T-helper 2 cell (primary cell): Measurements from ENCODE around the gene ALK.

Experiments used
- DNase-seq, 5 experiments: peaks; one replicate each; pipeline versions ENCODE4 v3.0.0 to v3.0.0-alpha.2; 2012 to 2022

Gene ALK

DNA sequence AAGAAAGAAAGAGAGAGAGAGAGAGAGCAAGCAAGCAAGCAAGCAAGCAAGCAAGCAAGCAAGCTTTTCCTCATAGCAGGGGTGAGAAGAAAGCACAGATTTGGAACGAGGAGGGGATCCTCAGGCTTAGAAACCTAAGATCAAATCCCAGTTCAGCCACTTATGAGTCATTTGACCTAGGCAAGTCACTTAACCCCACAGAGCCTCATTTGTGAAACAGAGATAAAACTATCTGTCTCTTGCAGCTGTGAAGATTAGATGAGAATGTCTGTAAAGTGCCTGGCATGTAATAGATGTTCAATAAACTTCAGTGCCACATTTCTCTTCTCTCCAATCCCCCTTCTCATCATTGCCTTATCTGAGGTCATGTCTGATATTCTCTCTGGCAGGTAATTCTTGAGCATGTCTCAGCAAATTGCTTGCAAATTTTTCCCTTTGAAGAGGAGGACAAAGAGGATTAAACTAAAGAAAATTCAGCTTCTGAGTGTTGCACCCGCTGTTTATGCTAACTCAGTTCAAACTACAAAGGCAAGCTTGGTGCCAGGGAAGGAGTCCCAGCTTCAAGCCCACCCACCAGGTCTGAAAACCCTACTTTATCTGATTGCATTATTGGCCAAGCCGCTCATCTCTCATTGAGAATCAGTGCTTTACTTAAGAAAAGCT is 20.3 kb downstream of the ALK start:
- no peak for DNase-seq

- no peak for DNase-seq
These were observed 22.4 kb downstream of the ALK start for GRCh38 chr2:29898999-29899398.

- DNase-seq = no peak
These were observed 26.4 kb downstream of the ALK start for GRCh38 chr2:29894822-29895614.

DNA sequence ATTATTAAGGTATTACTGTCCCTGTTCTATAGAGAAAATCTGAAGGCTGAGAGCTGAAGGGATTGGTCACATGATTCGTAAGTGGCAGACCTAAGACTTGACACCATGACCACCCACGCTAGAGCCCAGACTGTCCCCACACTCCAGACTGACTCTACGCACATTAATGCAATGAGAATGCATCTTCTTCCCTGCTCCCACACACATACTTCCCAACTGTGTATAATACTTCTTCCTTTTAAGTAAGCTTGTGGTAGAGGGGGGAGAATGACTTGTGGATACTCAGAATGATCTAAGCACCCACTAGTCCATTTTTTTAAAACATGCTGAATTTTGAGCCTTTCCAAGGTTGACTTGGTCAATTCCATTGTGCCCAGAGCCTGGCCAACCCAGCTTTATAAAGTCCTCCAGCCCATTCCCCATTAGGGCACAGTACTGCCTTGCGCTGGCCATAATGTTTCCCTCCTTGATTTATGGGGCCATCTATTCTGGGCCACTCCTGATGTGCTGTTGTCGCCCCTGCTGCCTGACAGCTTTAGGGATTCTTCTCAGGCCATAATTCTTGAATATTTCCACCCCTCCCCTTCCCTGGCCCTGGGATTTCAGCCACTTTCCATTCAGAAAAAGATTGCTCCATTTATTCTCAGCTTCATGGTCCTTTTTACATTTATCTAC is 28.7 kb downstream of the ALK start:
- DNase-seq = no peak

GRCh38 chr2:29881089-29881730 is 40.2 kb downstream of the ALK start:
- no peak for DNase-seq

DNA sequence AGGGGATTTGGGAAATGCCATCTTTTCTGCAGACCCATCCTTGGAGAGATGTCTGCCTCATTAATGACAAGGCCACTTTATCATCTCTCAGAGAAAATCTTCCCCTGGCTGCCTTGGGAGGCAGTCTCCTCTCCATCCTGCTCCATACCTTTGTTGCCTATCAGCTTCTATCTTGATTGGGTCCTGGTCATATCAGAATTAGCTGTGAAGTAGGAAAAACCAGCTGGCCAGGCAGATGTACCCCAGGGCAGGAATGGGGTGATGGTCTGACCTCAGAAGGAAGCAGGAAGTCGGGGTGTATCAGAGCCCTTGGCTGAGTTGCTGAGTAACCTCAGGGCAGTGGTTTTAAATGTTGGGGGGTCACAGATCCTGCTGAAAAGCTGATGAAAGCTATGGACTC is 41.3 kb downstream of the ALK start:
- no peak for DNase-seq

DNA sequence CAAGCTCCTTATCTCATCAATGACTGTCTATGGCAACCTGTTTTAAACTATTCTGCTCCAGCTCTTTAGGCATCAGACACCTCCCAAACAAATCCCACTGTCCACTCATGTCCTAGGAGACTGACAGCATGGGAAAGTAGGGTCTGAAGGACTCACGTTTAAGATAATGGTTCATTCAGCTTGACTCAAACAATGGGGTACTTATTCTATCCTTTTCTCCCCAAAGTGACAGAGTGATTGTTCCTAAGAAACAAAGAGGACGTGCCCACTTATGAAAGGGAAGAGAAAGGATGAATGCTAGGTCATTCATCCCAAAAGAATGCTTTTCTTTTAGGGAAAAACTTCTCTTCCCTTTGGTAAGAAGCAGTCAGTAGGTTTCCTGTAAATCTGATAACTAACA is 41.9 kb downstream of the ALK start:
- DNase-seq = no peak

- DNase-seq = no peak
These were observed 42.5 kb downstream of the ALK start for GRCh38 chr2:29878898-29879297.

DNA sequence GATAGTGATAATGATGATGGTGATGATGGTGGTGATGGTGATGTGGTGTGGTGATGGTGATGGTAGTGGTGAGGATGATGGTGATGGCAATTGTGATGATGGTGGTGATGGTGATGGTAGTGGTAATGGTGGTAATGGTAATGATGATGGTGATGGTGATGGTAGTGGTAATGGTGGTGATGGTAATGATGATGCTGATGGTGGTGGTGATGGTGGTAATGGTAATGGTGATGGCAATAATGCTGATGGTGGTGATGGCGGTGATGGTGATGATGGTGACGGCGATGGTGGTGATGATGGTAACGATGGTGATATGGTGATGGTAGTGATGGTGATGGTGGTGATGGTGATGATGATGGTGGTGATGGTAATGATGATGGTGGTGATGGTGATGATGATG is 45.0 kb downstream of the ALK start:
- DNase-seq = no peak

GRCh38 chr2:29874745-29875144 is 46.6 kb downstream of the ALK start:
- DNase-seq = no peak

GRCh38 chr2:29872870-29873269 is 48.5 kb downstream of the ALK start:
- DNase-seq = no peak

- no peak for DNase-seq
These were observed 49.8 kb downstream of the ALK start for GRCh38 chr2:29871541-29871940.

DNA sequence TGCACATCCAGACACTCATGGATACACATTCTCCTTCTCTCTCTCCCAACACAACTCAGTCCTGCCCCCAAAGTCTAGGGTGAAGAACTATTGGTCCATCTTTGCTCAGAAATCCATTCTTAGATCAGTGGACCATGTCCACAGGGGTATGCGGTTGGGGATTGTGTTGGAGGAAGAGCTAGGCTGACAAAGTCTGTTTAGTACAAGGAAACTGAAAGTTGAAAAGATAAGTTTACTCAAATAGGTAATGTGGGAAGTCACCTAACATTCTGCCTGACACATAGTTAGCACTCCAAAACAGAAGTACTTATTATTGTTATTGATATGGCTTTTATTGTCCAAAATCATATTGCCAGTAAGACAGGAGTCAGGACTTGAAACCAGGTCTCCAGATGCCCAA is 55.9 kb downstream of the ALK start:
- no peak for DNase-seq

DNA sequence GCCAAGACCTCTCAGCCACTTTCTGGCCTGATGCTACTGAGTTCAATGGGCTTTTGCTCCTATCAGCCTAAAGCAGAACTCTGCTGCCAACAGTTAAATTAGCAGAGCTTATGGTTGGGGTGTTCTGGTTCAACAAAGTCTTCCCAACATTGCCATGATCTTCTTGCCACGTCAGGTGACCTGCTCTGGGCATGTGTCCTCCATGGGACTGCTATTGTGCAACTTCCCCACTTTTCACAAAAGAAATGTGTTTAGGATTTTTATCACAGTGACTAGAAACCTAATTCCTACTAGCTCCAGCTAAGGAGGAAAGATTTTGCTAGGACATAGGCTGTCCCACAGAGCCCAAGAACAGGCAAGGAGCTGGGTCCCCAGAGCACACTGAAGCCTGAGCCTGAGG is 56.4 kb downstream of the ALK start:
- no peak for DNase-seq

DNA sequence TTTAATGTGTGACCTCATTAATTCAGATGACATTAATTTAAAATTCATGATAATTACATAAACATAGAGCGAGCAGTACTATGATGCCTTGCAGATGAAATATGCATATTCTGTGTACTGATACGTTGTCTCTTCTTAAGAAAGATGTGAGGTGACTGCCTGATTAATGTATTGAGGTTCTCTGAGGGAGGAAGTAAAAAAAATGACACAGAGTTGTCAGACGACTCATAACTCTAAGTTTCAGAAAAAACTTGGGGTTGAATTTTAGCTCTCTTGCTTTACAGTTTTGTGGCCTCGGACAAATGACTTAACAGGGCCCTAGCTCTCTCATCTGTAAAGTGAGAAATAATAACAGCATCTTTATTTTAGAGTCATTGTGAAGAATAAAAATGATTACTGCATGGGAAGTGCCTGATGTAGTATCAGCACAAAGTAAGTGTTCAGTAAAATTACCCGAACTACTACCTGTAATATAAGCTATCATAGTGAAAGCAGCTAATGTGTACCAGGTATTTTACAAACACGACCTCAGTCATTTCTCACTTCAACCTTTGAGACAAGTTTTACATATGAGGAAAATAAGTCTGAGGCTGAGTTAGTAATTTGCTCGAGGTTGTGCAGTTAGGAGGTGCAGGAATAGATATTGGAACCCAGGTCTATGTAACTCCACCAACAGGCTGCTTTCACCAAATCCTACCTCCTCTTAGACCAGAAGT is 65.3 kb downstream of the ALK start:
- DNase-seq = peak in 1 of 5 experiments; percentile 1

DNA sequence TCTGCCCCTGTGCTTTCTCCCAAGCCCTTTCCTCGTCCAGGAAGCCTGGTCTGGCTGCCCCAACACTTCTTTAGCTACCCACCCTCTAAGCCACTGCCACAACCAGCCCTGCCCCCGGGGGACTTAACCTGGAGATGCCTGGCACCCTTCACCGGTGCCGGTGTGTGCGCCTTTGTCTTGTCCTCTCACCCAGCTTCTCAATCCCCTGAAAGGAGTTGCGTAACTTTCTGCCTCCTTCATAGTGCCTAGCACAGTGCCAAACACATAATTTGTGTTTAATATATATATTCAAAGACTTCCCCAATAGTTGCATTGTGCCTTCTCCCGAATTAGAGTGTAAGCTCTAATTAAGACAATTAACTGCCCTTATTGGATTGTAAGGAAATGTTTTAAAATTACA is 70.6 kb downstream of the ALK start:
- DNase-seq = no peak

DNA sequence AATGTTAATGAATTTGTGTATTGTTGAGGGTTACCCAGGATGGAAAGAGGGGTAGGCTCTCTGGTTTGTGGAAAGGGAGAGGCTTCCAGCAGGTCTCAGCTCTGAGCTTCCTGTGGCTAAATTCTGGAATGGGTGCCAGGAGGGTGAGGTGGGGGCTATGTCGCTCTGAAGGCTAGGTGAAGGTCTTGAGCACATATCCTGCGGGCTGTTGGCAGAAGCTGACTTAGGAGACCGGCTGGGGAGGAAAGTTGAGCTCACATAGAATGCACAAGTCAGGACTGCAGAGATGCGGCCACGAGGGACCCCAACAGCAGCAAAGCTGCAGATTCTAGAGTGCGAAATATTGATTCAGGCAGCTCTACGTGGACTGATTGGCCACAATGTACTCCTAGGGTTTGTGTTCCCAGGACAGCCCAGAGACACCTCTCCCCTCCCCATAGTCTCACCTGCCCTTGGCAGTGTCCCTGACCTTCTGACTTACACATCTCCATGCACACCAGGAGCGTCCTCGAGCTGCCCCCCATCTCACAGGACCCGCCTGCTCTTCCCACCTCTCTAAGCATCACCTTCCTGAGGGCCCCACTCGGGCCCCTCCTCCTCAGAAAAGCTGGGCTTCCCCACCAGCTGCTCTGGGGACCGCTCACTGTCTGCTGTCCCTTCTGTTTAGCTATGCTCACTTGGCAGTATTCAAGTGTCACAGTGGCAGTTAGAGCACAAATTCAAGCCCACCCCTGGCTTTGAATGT is 72.6 kb downstream of the ALK start:
- DNase-seq = no peak

DNA sequence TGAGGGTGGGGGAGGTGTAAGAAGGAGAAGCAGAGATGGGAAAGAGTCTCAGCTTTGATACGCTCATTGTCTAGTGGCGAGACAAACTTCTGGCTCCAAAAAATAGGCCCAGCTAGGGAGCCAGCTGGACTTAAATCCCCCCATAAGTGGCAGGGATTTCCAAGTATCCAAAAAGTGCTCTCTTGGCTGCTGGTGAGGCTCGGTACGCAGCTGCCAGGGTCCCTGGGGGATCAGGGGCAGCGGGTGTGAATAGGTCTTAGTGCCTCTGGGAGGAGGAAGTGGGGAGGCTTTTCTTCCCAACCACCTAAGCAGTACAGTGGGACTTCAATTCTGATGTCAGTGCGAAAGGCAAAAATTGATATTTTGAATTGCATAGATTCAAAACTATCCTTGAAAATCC is 73.5 kb downstream of the ALK start:
- DNase-seq = no peak

GRCh38 chr2:29844713-29845326 is 76.6 kb downstream of the ALK start:
- DNase-seq = no peak

GRCh38 chr2:29841386-29842004 is 79.9 kb downstream of the ALK start:
- DNase-seq = peak in 1 of 5 experiments; percentile 10

- no peak for DNase-seq
These were observed 82.1 kb downstream of the ALK start for GRCh38 chr2:29839306-29839705.
